ENCODE results near the gene C1QTNF2. TPM values are rescaled to one million over a fixed set of nuclear protein-coding genes. Genes with fewer than 3 reads are reported as not detected.

The C1QTNF2 gene
- total RNA-seq (ENCODE audit: low replicate concordance): 0.21 and 0.31 TPM in 2 replicates
- long read RNA-seq: 0 reads

DNA sequence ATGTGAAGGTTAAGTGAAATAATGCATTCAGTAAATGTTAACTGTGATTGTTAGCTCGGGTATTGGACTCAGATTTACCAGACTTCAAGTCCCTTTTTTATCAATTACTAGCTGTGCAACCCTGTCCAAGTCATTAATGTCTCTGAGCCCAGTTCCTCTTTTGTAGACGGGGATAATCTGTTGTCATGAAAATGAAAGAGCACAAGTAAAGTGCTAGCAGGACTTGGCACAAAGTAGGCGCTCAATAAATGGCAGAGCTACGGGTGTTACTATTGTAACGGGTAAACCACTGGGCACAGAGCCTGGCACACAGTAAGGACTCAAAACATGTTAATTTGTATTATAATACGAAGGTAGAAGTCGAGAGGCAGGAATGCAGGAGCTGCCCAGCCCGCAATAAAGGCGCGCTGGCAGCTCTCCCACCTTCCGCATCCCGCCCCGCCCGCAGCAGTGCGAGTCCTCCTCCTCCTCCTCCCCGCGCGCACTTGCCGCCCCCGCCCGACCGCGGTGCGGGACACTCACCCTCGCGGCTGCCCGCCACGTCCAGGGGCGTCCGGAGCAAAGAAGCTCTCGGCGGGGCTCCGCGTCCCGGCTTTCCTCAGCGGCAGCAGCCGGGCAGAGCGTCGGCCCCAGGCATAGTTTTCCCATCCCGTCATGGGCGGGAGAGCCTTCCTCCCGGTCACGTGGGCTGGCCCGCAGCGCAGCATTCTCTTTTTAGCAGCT lies at the start of gene C1QTNF2:
C1QTNF2 (minus strand) TSS at position 637 of the 723 bp plus-strand sequence. CDS start 15,615 bp downstream, outside the sequence.
- H3K27ac Mint-ChIP-seq: peak within 1 kb of the TSS; percentile 46
- H3K4me1 Mint-ChIP-seq (ENCODE audit: unreplicated experiment): peaks cover 7% of the 10 kb centered on the region
- H3K36me3 Mint-ChIP-seq: no peaks in the 10 kb centered on the region
- no peaks in the 10 kb centered on the region for H3K9me3 Mint-ChIP-seq
- no peak for DNase-seq (ENCODE audit: extremely low spot score, unreplicated experiment)
- TF ChIP-seq CTCF (conservative IDR thresholded peaks at IDR 0.05): no peak
- H3K4me3 Mint-ChIP-seq: peak within 1 kb of the TSS; percentile 82
- peaks cover 71% of the 10 kb centered on the region for H3K27me3 Mint-ChIP-seq

DNA sequence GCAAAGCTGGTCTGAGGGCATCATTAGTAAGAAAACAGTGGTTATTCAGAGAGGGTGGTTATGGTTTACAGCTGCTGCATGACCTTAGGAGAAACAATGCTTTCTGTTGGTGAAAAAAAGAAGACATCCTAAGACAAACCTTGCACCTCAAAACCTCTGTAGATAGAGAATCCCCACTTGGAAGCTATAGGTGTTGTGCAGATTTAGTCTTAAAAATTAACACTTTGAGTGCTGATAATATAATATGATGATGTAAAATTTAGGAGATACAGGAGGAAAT lies 49.8 kb upstream of the C1QTNF2 start:
- Mint-ChIP-seq H3K4me1 (ENCODE audit: unreplicated experiment) (peaks cover 39% of the 10 kb centered on the region), H3K27ac (peak overlapping the region; percentile 95), H3K9me3 (no peaks in the 10 kb centered on the region), H3K36me3 (peaks cover 16% of the 10 kb centered on the region), H3K27me3 (no peaks in the 10 kb centered on the region), H3K4me3 (peak overlapping the region; percentile 96)
- no peak for TF ChIP-seq CTCF (conservative IDR thresholded peaks at IDR 0.05)
- DNase-seq (ENCODE audit: extremely low spot score, unreplicated experiment): no peak

DNA sequence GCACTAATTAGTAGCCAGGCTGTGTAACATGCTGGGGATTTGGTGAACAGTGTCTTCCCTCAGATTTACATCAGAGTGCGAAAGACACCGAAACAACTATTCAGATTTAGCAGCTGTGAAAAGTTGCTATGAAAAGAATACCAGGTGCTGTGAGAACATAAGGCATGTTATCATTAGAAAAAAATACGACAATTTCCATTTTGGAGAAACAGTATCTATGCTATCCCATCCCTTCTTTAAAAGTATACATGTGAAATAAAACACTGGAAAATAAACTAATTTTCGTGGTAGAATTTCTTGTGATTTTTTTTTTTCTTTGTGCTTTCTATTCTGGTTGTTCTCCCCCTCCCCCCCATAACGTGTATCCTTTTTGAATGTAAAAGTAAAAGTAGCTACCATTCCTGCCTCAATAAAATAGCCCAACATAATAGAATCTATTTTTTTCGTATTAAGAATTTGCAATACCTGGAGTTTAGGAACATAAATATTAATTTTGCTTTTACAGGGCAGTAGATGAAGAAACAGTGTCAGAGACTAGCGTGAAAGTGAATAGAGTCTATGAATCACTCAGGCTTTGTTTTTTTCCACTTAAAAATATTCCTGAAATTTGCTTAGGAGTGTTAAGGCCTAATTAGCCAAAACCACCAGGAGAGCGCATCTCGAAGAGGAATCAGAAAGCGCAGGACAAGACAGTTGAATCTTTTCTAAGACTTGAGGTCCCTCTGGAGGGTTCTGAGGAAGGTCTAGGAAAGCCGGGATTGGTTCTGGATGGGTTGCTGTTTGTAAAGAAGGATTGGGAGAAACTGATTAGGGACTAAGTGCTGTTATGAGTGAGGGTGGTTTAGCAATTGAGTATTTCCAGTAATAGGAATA lies 49.3 kb upstream of the C1QTNF2 start:
- H3K27ac Mint-ChIP-seq: peak overlapping the region; percentile 95
- H3K27me3 Mint-ChIP-seq: no peaks in the 10 kb centered on the region
- H3K4me1 Mint-ChIP-seq (ENCODE audit: unreplicated experiment): peaks cover 35% of the 10 kb centered on the region
- DNase-seq (ENCODE audit: extremely low spot score, unreplicated experiment): no peak
- H3K9me3 Mint-ChIP-seq: no peaks in the 10 kb centered on the region
- H3K36me3 Mint-ChIP-seq: peaks cover 10% of the 10 kb centered on the region
- H3K4me3 Mint-ChIP-seq: peak overlapping the region; percentile 96
- TF ChIP-seq CTCF (conservative IDR thresholded peaks at IDR 0.05): no peak

GRCh38 chr5:160418561-160419457 lies 48.4 kb upstream of the C1QTNF2 start, which contains the start of gene SLU7:
SLU7 (minus strand) TSS chr5:160419081; CDS start chr5:160415294, 3,787 bp downstream.
- Mint-ChIP-seq H3K36me3 (peaks cover 4% of the 10 kb centered on the region), H3K27ac (peak within 1 kb of the TSS; percentile 95), H3K4me1 (ENCODE audit: unreplicated experiment) (peaks cover 27% of the 10 kb centered on the region), H3K4me3 (peak within 1 kb of the TSS; percentile 96), H3K27me3 (no peaks in the 10 kb centered on the region), H3K9me3 (no peaks in the 10 kb centered on the region)
- no peak for TF ChIP-seq CTCF (conservative IDR thresholded peaks at IDR 0.05)
- peak; percentile 95 for DNase-seq (ENCODE audit: extremely low spot score, unreplicated experiment)
